ENCODE measurements around the gene TSPAN9.
A peak's percentile ranks its signal among the peaks of the same experiment; 100 is the strongest.

Gene TSPAN9

DNA sequence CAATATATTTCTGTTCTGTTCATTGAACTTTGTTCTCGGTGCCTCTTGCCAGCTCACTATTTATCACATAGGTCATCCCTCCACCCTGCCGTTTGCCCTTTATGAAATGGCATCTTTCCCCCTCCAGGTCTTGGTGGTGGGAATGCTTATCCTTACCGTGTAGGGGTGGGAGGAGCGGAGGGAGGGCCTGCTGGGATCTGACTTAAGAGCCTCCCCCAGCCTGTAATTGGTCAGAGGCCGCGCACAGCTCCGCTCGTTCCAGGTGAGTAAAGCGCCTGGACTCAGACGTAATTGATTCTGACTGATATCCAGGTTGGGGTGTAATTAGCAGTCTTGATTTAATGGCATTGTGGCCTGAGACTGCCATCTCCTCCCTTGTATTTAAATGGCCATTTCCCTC lies 185.3 kb downstream of the TSPAN9 start:
- FAIRE-seq (no peak), DNase-seq (ENCODE audit: insufficient read length, low spot score) (no peak)

DNA sequence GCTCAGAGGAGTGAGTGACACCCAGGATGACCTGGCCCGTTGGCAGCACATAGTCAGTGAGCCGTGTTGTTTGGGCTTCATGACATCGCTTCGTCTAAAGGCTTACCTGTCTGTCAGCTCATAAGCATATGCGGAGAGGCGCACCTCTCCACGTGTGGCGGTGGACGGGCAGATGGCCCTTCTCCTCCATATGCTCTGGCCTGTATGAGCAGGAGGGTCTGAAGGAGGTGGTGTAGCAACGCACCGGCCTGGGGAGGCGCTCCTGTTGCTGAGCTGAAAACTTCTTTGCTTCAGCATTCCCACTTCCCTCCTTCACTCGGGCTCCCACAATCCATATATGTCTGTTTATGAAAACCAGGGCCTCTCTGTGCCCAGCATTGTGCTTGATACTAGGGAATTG lies 186.1 kb downstream of the TSPAN9 start:
- FAIRE-seq, result no peak
- DNase-seq (ENCODE audit: insufficient read length, low spot score), result no peak

DNA sequence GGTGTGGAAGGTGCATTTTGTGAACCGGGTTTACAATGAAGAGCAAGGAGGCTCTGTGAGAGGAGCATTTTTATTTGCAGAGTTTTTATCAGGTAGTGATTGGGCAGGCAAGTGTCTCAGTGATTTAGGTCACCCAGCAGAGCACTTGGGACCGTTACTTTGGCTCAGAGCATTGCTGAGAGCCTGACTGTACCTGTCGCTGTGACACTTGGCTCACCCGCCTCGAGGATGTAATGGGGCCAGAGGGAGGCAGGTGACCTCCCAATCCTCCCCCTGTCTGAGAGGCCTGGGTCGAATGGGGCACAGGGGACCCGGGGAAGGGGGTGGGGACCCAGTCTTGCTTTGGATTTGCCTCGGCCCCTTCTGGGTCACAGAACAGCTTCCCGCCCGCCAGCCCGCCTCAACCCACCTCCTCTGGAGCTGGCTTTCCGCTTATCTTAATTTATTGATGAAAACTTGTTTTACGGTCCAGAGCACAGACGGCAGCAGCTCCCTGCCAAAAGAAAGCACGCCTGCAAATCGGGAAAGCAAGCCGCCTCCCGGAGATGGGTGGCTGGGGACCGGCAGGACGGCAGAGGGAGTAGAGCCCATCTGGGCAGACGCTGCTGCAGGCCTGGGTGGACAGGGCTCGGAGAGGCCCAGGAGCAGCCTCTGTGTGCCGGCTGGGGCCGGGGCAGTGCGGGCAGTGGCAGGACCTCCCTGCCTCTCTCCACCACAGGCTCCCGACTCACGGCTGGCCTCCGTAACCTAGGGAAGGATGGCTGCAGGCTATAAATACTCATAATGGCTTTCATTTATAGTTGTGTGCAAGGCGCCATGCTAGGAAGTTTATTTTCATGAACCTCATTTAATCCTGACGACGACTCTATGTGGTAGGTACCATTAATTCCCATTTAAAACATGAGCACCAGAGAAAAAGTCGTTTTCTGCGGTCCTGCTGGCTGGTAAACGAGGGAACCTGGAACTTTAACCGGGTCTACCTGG lies 187.1 kb downstream of the TSPAN9 start:
- DNase-seq (ENCODE audit: insufficient read length, low spot score) (no peak), FAIRE-seq (no peak)

DNA sequence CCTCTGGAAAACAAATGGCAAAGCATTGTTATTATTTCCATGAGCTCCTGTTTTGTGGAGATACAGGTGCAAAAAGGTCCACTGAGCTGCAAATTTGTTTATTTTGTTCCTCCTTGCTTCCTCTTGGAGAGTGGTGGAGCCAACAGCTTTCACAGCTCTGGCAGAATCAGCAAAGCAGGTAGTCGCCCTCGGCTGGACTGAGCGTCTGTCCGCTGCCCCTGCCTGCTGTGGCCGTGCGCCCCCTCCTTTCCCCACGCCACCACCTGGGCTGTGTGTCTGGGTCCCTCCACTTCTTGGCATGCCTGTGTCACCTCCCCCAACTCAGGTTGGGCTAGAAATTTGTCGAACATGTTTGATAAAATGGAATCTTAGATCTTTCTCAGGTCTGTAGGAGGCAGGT lies 188.2 kb downstream of the TSPAN9 start:
- FAIRE-seq (no peak), DNase-seq (ENCODE audit: insufficient read length, low spot score) (no peak)

DNA sequence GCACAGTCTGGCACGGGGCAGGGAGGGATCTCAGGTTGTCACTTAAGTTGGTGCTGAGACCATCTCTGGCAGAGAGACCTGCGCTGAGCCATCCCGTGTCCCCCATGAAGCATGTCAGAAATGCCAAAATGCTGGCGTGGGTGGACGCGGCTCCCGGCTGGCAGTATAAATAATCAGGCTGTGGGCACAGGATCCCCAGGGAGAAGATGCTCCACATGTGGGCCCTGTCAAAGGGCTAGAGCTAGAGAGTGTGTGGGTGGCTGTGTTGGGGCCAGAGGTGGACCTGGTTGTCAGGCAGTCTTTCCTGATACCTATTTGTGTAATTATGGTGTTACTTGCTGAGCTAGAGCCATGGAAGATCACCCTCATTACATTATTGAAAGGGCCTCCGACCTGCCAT lies 189.5 kb downstream of the TSPAN9 start:
- no peak for FAIRE-seq

DNA sequence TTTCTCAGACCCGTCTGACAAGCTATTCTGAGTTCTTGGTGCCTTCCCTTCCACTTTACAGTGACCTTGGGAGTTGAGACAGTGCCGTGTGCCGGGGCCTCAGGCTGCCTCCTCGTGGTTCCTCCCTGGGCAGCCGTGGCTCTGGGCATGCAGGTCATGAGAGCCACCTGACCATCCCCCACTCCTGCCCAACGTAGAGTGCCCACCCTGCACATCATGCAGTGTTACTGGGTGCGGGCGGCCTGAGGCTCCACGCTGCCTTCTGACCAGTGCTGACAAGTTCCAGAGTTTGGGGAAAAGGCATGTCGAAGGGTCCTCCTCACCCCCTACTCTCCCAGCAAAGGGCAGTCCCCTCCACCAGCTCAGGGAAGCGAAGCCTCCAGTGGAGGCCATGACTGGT lies 190.5 kb downstream of the TSPAN9 start:
- no peak for FAIRE-seq

More for the DNA sequence above, 189.5 kb downstream of the TSPAN9 start:
- DNase-seq (ENCODE audit: insufficient read length, low spot score), result no peak

DNA sequence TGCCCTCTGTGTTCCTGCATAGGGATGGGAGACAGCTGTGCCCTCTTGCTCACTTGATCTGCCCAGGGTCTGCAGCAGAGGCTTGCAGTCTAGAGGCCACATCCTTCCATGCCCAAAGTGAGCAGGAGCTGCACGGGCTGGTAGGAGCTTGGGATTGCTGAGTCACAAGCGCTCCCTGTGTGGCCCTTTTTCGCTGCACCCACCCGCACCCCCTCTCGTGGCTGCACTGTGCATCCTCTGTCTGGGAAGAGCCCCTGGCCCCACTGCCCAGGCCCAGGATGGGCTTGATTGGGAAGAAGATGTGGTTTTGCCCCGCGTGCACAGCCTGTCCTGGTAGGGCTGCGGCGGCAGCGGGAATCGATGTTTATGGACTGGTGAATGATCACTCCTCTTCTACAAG lies 192.4 kb downstream of the TSPAN9 start:
- DNase-seq (ENCODE audit: insufficient read length, low spot score) (no peak), FAIRE-seq (no peak)

More for the DNA sequence above, 190.5 kb downstream of the TSPAN9 start:
- no peak for DNase-seq (ENCODE audit: insufficient read length, low spot score)

DNA sequence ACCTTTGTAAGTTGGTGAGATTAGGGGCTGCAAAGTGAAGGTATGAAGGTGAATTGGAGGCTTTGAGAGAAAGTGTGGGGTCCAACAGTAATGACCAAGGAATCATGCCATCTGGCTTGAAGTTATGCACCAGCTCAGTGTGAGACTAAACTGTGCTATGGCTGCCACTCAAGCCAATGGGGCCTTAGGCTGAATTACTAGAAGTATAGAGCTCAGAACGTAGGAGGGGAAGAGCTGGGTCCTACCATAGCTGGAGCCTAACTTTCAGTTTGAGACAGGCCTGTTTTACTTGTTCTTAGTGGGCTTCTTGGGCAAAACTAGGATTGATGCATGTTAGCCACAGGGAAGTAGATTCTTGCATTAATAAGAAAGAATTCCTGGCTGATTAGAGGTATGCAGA lies 194.0 kb downstream of the TSPAN9 start:
- FAIRE-seq (no peak), DNase-seq (ENCODE audit: insufficient read length, low spot score) (no peak)

DNA sequence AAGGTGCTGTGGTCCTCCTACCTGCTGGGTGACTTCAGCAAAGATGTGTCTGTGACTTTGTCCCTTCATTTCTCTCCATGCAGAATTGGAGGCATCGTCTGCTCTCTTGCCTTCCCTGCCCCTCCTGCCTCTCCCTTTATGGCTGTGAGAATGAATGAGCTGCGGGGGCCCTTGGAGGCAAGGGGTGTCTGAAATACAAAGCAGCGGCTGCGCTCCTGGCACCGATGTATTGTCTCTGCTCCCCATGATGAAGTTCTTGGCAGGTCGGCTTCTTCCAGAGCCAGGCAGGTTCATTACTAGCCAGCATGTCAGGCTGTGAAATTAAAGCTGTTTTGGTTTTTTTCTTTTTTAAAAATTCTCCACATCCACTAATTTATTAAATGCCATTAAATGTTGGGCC lies 194.5 kb downstream of the TSPAN9 start:
- DNase-seq (ENCODE audit: insufficient read length, low spot score), result no peak
- no peak for FAIRE-seq

DNA sequence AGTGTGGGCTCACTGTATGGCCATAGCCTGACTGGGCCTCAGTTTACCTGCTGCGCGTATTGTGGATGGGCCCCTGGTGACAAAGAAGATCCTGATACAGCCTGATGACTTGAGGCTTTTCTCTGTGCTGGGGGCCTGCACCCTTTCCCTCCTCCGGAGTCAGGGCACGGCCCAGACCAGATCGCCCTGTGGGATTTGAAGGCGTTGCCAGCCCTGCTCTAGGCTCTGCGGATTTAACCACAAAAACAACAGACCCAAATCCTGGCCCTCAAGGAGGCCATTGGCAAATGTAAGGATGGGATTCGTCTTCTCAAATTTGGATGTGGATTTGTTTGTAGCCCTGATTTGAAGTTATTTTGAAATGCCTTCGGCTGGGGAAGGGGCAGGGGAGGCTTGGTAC lies 195.8 kb downstream of the TSPAN9 start:
- DNase-seq (ENCODE audit: insufficient read length, low spot score), result no peak
- FAIRE-seq, result no peak

DNA sequence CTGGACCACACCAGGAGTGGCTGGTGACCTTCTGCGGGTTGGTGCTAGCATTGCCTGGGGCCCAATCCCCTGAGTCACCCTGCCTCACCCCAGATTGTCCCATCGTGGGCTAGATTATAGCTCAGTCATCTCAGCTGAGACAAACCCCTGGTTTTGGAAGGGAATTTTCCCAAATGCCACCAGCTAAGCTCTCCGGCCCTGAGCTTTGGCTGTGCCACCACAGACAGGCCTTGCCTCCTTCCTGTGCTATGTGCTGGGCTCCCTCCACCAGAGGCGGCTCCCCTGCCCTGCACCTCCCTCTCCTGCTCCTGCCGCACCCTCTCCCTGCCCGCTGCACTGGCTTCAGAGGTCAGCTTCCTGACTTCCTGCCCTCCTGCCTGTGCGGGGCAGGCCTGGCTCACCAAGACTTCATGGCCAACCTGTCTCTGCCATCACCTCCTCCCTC lies 196.3 kb downstream of the TSPAN9 start:
- FAIRE-seq, result no peak

DNA sequence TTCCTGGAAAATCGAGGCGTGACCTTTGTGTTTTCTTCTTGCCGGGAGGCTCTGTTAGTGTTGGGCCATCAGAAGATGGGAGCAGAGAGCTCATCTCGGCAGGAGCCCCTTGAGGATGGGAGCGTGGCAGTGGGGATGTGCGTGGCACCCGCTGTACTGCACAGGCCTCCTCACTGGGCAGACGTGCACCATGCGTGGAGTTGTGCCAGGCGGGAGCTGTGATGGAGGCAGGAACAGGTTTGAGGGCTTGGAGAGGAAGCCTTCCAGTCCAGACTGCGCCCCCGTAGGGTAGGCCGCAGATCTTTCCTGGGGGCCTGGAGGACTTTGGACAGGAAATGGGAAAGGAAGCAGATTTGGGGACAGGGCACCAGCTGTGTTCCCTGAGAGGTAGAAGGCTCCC lies 197.5 kb downstream of the TSPAN9 start:
- FAIRE-seq, result no peak
- DNase-seq (ENCODE audit: insufficient read length, low spot score), result no peak

More for the DNA sequence above, 196.3 kb downstream of the TSPAN9 start:
- no peak for DNase-seq (ENCODE audit: insufficient read length, low spot score)

DNA sequence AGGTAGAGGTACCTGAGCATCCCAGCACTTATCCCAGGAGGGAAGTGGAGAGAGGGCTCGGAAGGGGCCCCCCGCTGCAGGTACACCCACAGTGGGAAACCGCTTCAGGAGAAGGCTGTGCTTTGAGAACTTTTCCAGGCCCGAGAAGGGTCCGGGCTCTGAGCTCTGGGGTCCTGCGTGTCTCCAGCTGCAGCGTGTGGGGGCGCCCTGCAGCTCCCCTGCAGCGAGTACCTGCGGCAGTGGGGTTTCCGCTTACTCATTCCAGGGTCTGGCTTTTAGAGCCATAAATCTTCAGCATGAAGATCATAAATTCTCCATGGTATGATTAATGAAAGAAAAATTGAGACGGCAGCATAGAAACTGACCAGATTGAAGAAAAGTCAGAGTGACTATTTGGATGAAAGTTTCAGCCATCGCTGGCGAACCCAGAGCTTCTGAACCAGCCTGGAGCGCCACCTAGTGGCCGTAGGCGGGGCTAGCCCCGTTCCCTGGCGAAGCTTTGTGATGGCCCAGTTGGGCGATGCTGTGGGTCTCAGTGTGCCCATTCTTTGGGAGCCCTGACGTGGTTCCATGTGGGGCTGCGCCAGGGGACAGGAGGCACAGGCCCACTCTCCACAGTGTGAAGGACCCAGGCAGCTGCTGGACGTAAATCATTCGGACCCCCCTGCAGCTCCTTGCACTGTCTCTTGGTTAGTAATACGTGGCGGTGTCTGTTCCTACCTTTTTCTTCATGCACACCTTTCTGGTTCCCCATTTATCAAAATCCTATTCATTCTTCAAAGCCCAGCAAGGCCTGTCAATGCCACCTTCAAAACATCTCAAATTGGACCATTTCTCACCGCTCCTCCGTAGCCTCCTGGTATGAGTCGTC lies 198.2 kb downstream of the TSPAN9 start:
- peak; percentile 94 for DNase-seq (ENCODE audit: insufficient read length, low spot score)
- FAIRE-seq, result peak; percentile 71

DNA sequence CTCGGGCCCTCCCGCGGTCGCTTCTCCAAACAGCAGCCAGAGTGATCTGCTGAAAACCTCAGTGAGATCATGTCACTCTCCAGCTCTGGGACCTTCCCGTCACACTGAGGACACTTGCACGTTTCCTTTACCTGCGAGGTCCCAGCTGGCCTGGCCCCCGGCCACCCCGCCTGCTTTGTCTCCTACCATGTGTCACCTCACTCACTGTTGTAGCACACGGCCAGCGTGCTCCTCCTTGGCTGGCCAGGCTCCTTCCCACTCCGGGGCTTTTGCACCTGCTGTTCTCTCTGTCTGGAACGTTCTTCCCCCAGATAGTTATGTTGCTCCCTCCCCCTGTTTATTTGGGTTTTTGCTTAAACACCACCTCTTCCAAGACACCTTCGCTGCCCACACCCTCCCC lies 199.0 kb downstream of the TSPAN9 start:
- DNase-seq (ENCODE audit: insufficient read length, low spot score) (no peak), FAIRE-seq (no peak)

DNA sequence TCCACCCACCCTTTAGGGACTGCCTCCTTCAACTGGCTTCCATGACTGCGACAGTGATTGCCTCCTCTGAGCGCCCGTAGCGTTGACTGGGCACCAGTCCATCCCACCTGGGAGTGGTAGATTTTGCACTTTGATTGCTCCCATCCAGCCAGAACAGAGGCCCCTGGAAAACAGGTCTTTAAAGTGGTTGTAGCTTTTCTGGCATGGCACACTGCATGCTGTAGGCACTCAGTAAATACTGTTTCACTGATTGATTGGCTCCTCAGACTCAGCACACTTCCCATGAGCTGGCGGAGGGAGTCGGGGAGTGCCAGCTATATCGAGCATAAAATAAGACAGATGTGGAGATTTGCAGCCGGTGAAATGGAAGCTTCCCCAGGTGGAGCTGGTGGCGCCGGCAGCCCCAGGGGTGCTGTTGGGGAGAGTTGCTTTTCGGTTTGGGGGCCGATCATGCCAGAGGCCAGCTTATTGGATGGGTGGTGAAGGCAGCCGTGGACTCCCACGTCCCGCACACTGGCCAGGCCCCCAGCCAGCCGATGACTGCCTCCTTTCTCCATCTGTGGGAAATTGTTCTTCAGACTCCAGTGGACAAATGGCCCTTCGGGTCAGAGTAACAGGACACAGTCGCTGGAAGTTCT lies 200.2 kb downstream of the TSPAN9 start:
- no peak for DNase-seq (ENCODE audit: insufficient read length, low spot score)
- FAIRE-seq, result no peak

DNA sequence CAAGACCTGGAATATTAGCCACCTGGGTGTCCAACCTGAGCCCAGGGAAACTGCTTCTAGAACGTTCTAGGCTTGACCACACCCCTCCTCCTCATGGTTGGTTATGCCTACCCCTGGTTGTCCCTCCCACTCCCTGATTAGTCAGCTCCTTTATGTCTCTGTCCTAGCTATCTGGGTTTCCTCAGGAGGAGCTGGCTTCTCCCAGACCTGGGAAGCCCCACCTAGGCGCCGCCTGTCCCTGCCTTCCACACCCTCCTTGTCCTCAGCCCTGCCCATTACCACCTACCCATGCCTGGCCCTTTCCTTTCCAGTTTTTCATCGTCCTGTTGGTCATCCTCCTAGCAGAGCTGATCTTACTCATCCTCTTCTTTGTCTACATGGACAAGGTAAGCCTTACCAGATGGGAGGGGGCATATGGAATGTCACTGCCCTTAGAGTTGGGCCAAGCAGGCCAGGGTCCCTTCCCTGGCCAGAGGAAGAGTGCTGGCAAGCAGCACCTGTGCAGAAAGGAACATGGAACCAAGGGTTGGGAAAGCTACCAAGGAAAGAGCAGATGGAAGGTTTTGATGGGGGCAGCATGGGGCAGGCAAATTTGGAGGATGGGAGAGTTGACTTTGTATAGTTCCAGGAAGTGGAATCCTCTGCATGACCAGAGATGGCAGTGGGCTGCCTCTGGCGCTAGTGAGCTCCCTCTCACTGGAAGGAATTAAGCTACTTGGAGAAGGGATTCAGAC lies 201.7 kb downstream of the TSPAN9 start:
- DNase-seq (ENCODE audit: insufficient read length, low spot score) (no peak), FAIRE-seq (no peak)

DNA sequence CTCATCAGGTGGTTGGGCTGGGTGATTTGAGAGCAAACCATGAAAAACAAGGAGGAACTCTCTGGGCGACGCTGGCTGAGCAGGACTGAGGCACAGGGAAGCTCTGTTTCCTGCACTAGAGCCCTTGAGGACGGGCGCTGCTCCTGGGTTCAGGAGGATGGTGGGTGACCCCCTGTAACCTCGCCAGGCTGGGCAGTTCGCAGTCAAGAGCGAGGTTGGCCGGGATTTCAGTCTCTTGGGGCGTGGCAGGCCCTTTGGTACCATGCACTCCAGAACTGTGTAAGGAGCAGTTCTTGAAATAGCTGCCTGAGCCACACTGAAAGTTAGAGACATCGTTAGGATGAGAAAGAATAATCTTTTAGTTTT lies 202.2 kb downstream of the TSPAN9 start:
- no peak for FAIRE-seq
- no peak for DNase-seq (ENCODE audit: insufficient read length, low spot score)

DNA sequence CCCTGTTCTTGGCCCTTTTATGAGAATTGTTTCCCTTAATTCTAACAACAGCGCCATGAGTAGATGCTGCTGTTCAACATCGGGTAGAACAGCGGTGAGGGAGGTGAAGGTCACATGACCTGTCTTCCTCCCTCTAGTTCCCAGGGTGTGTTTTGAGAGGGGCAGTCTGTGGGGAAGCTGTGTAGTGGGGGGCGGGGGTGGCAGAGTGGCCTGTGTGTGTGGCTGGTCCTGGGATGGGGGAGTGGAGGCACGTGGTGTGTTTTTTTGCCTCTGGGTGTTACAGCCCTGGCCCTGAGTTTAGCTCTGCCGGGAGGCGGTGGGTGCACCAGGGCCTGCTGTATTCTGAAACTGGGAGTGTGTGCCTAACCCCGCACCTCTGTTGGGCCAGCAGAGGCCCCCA lies 202.7 kb downstream of the TSPAN9 start:
- DNase-seq (ENCODE audit: insufficient read length, low spot score), result no peak
- FAIRE-seq, result no peak

DNA sequence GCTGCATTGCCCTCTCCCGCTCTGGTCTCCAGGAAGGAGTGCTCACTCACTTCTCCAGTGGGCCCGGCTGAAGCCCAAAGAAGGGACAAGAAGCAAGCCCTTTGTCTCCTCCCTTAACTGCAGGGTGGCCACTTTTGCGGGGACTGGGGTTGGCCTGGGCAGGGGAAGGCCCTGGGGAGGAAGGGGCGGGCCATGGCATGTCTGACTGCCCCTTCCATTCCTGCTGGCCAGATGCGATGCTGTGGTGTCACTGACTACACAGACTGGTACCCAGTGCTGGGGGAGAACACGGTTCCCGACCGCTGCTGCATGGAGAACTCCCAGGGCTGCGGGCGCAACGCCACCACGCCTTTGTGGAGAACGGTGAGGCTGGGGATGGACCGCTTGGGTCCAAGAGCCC lies 203.8 kb downstream of the TSPAN9 start:
- FAIRE-seq, result no peak
- no peak for DNase-seq (ENCODE audit: insufficient read length, low spot score)

DNA sequence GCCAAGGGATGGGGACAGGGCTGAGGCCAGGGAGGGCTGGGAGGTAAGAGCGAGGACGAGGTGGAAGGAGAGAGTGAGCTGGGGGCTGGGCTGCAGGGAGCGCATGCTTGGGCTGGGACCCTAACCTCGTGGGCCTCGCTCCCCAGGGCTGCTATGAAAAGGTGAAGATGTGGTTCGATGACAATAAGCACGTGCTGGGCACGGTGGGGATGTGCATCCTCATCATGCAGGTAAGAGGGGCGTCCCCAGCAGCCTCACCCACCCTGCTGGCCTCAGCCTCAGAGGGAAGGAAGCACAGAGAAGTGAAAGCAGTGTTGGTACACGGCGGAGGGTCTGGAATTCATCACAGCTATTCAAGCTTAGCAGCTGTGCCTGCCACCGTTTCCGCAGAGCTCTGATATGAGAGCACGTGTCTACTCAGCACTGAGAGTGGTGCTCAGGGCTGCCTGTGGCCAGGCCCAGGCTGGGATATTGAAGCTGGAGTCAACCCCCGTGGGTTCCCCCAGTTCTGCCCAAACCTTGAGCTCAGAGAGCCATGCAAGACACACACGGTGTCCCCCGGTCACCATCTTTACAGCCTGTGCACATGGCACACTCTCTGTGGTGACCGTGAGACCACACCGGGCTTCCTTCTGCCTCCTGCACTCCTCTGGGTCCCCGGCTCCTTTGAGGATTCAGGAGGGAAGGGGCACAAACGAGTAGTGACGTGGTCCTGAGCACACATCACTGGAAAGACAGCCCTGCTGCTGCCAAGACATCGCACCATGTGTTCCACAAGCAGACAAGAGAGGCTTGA lies 204.6 kb downstream of the TSPAN9 start:
- no peak for FAIRE-seq

More for the DNA sequence above, 204.6 kb downstream of the TSPAN9 start:
- DNase-seq (ENCODE audit: insufficient read length, low spot score), result no peak

All from GM19239 (cell line).